ENCODE measurements around the gene TTBK2. TPM values are rescaled to one million over a fixed set of nuclear protein-coding genes. Genes with fewer than 3 reads are reported as not detected.
A peak's percentile ranks its signal among the peaks of the same experiment; 100 is the strongest.
"Not testable (repeated sequence)": the region's sequence is repeated elsewhere in the genome, so short reads cannot be mapped to it uniquely, and the experiment has no call there.

TTBK2 gene
- polyA plus RNA-seq, 1 of the 3 experiments (the other 2 are of a cell fraction) = 4.5 TPM

- Histone ChIP-seq H2AFZ (ENCODE audit: low read depth) (no peak overlapping the region; the same call in 1 of the 2 replicates), H3K9me2 (no peaks in the 10 kb centered on the region), H3K9me3 (0 out of 2 replicates have a peak, but pooled peaks cover 4% of the 10 kb centered on the region), H4K20me1 (ENCODE audit: insufficient read depth) (no peaks in the 10 kb centered on the region), H3K4me1 (ENCODE audit: control insufficient read depth in 1 of 2, insufficient read depth in 2 of 2, low read depth in 1 of 2, low read length in 1 of 2) (peaks cover 0 to 3% of the 10 kb centered on the region in 2 experiments; a peak in 2 of 4 replicates), H3K9ac (no peak overlapping the region), H3F3A (replicated peaks; ENCODE audit: insufficient read depth) (peaks cover 4% of the 10 kb centered on the region), H3K27ac (ENCODE audit: low read depth in 2 of 2, low read length in 1 of 2) (peak overlapping the region in 1 of 2 experiments; percentile 35; a peak in 1 of 4 replicates), H3K4me2 (no peak overlapping the region), H3K4me3 (ENCODE audit: low read depth in 2 of 2, low read length in 1 of 2) (no peak overlapping the region), H3K79me2 (ENCODE audit: insufficient read depth) (peaks cover 57% of the 10 kb centered on the region), H3K36me3 (replicated peaks in 1 of 2; ENCODE audit: control insufficient read depth in 1 of 2, insufficient read depth in 2 of 2, low read length in 1 of 2) (no peaks in the 10 kb centered on the region), H3K27me3 (ENCODE audit: insufficient read depth) (no peaks in the 10 kb centered on the region)
- CTCF ChIA-PET = interaction anchor here (1.1 to 1.3 kb wide), 2 partner anchors 14 to 35 kb away, joined by 3 read pairs; no protein-coding TSS in a partner anchor
- POLR2A ChIA-PET = no interaction called here
- 91% methylated on average over 3 of the region's 3 CpGs for WGBS (ENCODE audit: low lambda C conversion rate)
- TF ChIP-seq YY1 (IDR thresholded peaks at IDR 0.05; ENCODE audit: low read depth) = no peak
- TF ChIP-seq EZH2phosphoT487 (IDR thresholded peaks at IDR 0.05; ENCODE audit: borderline replicate concordance, low read depth) = no peak
- TF ChIP-seq FOSL2 (IDR thresholded peaks at IDR 0.05; ENCODE audit: borderline replicate concordance, low read depth) = 0 out of 2 replicates have a peak, but pooled peaks have one; percentile 4
- TF ChIP-seq RXRA (IDR thresholded peaks at IDR 0.05; ENCODE audit: borderline replicate concordance, low read depth) = no peak
- no peak for TF ChIP-seq USF1 (IDR thresholded peaks at IDR 0.05; ENCODE audit: borderline replicate concordance, low read depth)
- TF ChIP-seq MAX (IDR thresholded peaks at IDR 0.05; ENCODE audit: low read depth) = no peak
- DNase-seq = no peak
Measured at GRCh38 chr15:42891569-42891968, 29.0 kb downstream of the TTBK2 start.

GRCh38 chr15:42890161-42890913, 30.2 kb downstream of the TTBK2 start:
- Histone ChIP-seq H4K20me1 (ENCODE audit: insufficient read depth) (no peaks in the 10 kb centered on the region), H3K36me3 (replicated peaks in 1 of 2; ENCODE audit: control insufficient read depth in 1 of 2, insufficient read depth in 2 of 2, low read length in 1 of 2) (no peaks in the 10 kb centered on the region), H3K27me3 (ENCODE audit: insufficient read depth) (no peaks in the 10 kb centered on the region), H3F3A (replicated peaks; ENCODE audit: insufficient read depth) (peaks cover 4% of the 10 kb centered on the region), H3K9me3 (0 out of 2 replicates have a peak, but pooled peaks cover 4% of the 10 kb centered on the region), H3K4me1 (ENCODE audit: control insufficient read depth in 1 of 2, insufficient read depth in 2 of 2, low read depth in 1 of 2, low read length in 1 of 2) (peaks cover 0 to 3% of the 10 kb centered on the region in 2 experiments; a peak in 2 of 4 replicates), H3K4me3 (ENCODE audit: low read depth in 2 of 2, low read length in 1 of 2) (no peak overlapping the region; a peak in 1 of 4 replicates), H3K4me2 (peak overlapping the region; percentile 31; the same call in 1 of the 2 replicates), H3K27ac (ENCODE audit: low read depth in 2 of 2, low read length in 1 of 2) (peak overlapping the region in 1 of 2 experiments; percentile 35; a peak in 1 of 4 replicates), H3K9me2 (no peaks in the 10 kb centered on the region), H2AFZ (ENCODE audit: low read depth) (no peak overlapping the region), H3K9ac (no peak overlapping the region), H3K79me2 (ENCODE audit: insufficient read depth) (peaks cover 61% of the 10 kb centered on the region)
- ChIA-PET CTCF (interaction anchor here (1.1 kb wide), 1 partner anchor 13 kb away, joined by 3 read pairs; no protein-coding TSS in a partner anchor), POLR2A (no interaction called here)
- 61% methylated on average over 2 of the region's 2 CpGs for WGBS (ENCODE audit: low lambda C conversion rate)
- TF ChIP-seq, protein P1, sequence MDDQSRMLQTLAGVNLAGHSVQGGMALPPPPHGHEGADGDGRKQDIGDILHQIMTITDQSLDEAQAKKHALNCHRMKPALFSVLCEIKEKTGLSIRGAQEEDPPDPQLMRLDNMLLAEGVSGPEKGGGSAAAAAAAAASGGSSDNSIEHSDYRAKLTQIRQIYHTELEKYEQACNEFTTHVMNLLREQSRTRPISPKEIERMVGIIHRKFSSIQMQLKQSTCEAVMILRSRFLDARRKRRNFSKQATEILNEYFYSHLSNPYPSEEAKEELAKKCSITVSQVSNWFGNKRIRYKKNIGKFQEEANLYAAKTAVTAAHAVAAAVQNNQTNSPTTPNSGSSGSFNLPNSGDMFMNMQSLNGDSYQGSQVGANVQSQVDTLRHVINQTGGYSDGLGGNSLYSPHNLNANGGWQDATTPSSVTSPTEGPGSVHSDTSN (IDR thresholded peaks at IDR 0.05) = peak; percentile 29; the same call in 1 of the 2 replicates
- TF ChIP-seq JUND (IDR thresholded peaks at IDR 0.05) = peak; percentile 59
- peak; percentile 66; the same call in 1 of the 2 replicates for TF ChIP-seq FOSL2 (IDR thresholded peaks at IDR 0.05; ENCODE audit: borderline replicate concordance, low read depth)
- 0 out of 2 replicates have a peak, but pooled peaks have one; percentile 18 for TF ChIP-seq MAX (IDR thresholded peaks at IDR 0.05; ENCODE audit: low read depth)
- TF ChIP-seq TCF12 (IDR thresholded peaks at IDR 0.05) = peak; percentile 56; the same call in 1 of the 2 replicates
- TF ChIP-seq, protein P2, sequence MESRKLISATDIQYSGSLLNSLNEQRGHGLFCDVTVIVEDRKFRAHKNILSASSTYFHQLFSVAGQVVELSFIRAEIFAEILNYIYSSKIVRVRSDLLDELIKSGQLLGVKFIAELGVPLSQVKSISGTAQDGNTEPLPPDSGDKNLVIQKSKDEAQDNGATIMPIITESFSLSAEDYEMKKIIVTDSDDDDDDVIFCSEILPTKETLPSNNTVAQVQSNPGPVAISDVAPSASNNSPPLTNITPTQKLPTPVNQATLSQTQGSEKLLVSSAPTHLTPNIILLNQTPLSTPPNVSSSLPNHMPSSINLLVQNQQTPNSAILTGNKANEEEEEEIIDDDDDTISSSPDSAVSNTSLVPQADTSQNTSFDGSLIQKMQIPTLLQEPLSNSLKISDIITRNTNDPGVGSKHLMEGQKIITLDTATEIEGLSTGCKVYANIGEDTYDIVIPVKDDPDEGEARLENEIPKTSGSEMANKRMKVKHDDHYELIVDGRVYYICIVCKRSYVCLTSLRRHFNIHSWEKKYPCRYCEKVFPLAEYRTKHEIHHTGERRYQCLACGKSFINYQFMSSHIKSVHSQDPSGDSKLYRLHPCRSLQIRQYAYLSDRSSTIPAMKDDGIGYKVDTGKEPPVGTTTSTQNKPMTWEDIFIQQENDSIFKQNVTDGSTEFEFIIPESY (IDR thresholded peaks at IDR 0.05; ENCODE audit: borderline replicate concordance, low read depth) = no peak
- TF ChIP-seq TEAD4 (IDR thresholded peaks at IDR 0.05; ENCODE audit: borderline replicate concordance, insufficient read depth) = peak; percentile 88; the same call in 1 of the 2 replicates
- TF ChIP-seq USF1 (IDR thresholded peaks at IDR 0.05; ENCODE audit: borderline replicate concordance, low read depth) = no peak
- no peak for DNase-seq

GRCh38 chr15:42887384-42887783, 33.2 kb downstream of the TTBK2 start:
- not testable (repeated sequence) for H3K27ac ChIP-seq (ENCODE audit: low read depth in 2 of 2, low read length in 1 of 2)
- 95% methylated on average over 3 of the region's 3 CpGs for WGBS (ENCODE audit: low lambda C conversion rate)

More at GRCh38 chr15:42887384-42887783, 33.2 kb downstream of the TTBK2 start:
- H3K4me3 ChIP-seq (ENCODE audit: low read depth in 2 of 2, low read length in 1 of 2); H3K4me2 ChIP-seq; H3K27me3 ChIP-seq (ENCODE audit: insufficient read depth); H3K36me3 ChIP-seq (replicated peaks in 1 of 2; ENCODE audit: control insufficient read depth in 1 of 2, insufficient read depth in 2 of 2, low read length in 1 of 2); H2AFZ ChIP-seq (ENCODE audit: low read depth); H3K4me1 ChIP-seq (ENCODE audit: control insufficient read depth in 1 of 2, insufficient read depth in 2 of 2, low read depth in 1 of 2, low read length in 1 of 2); H3K9me2 ChIP-seq; H4K20me1 ChIP-seq (ENCODE audit: insufficient read depth); H3K9me3 ChIP-seq; CTCF ChIA-PET; POLR2A ChIA-PET; H3K9ac ChIP-seq; DNase-seq; H3F3A ChIP-seq (replicated peaks; ENCODE audit: insufficient read depth): not testable (repeated sequence)
- H3K79me2 ChIP-seq (ENCODE audit: insufficient read depth) = peaks cover 52% of the 10 kb centered on the region

Data from SK-N-SH (cell line).